Measurements from ENCODE around the gene MYO15B. TPM values are rescaled to one million over a fixed set of nuclear protein-coding genes. Genes with fewer than 3 reads are reported as not detected.

MYO15B gene
- total and polyA plus RNA-seq, 2 donors (not counting 3 experiments of a cell fraction or from before 2014, with no cell fraction given), result 10.2 to 87.8 TPM

GRCh38 chr17:75634376-75634740 lies 46.8 kb downstream of the MYO15B start:
- no TSS peak for BruUV-seq (replicated peaks)
- Histone ChIP-seq H3K4me2 (ENCODE audit: insufficient read depth, low read length) (no peak overlapping the region), H3K9ac (replicated peaks; ENCODE audit: extremely low read depth, insufficient read depth, low read length) (no peak overlapping the region), H3K4me1 (ENCODE audit: control insufficient read depth, extremely low read depth, insufficient read depth, low read length) (peaks cover 12% of the 10 kb centered on the region), H3K79me2 (ENCODE audit: control insufficient read depth, insufficient read depth, low read length) (no peaks in the 10 kb centered on the region), H2AFZ (ENCODE audit: low read depth, low read length) (no peak overlapping the region), H3K27ac (ENCODE audit: insufficient read depth, low read depth, low read length) (no peak overlapping the region), H3K27me3 (ENCODE audit: control insufficient read depth in 2 of 2, insufficient read depth in 2 of 2, low read length in 2 of 2) (no peaks in the 10 kb centered on the region), H3K9me3 (replicated peaks; ENCODE audit: control insufficient read depth, insufficient read depth, low read length) (no peaks in the 10 kb centered on the region), H3K36me3 (ENCODE audit: control insufficient read depth in 2 of 2, extremely low read depth in 1 of 2, insufficient read depth in 2 of 2, low read length in 2 of 2) (no peaks in the 10 kb centered on the region), H3K9me1 (replicated peaks; ENCODE audit: control insufficient read depth, extremely low read depth, insufficient read depth, low read length) (no peaks in the 10 kb centered on the region), H4K20me1 (replicated peaks; ENCODE audit: control insufficient read depth, extremely low read depth, insufficient read depth, low read length) (no peaks in the 10 kb centered on the region), H3K4me3 (replicated peaks in 1 of 3; ENCODE audit: insufficient read depth in 1 of 3, low read depth in 1 of 3, low read length in 3 of 3) (no peak overlapping the region)
- no peak for TF ChIP-seq EZH2 (IDR thresholded peaks at IDR 0.05; ENCODE audit: borderline replicate concordance, low read depth, low read length, severe bottlenecking)
- no peak for TF ChIP-seq JUN (IDR thresholded peaks at IDR 0.05; ENCODE audit: borderline replicate concordance, insufficient read depth, insufficient read length, low read depth)
- TF ChIP-seq CTCF (IDR thresholded peaks at IDR 0.05; ENCODE audit: extremely low read depth in 1 of 2, insufficient read depth in 1 of 2, low read depth in 1 of 2, low read length in 2 of 2), result no peak
- no peak for TF ChIP-seq FOS (IDR thresholded peaks at IDR 0.05; ENCODE audit: borderline replicate concordance, insufficient read depth, low read length)
- TF ChIP-seq POLR2A (IDR thresholded peaks at IDR 0.05; ENCODE audit: low read depth, low read length), result no peak
- TF ChIP-seq GATA2 (IDR thresholded peaks at IDR 0.05; ENCODE audit: insufficient read depth, insufficient read length, low read depth, low read length), result no peak
- TF ChIP-seq MYC (IDR thresholded peaks at IDR 0.05; ENCODE audit: low read depth, low read length), result no peak
- no peak for TF ChIP-seq POLR2AphosphoS5 (IDR thresholded peaks at IDR 0.05; ENCODE audit: insufficient read depth, low read depth, low read length)
- TF ChIP-seq MAX (IDR thresholded peaks at IDR 0.05; ENCODE audit: insufficient read depth, insufficient read length), result no peak
- FAIRE-seq (no peak), DNase-seq (ENCODE audit: low read depth, low spot score) (no peak)
- POLR2A ChIA-PET, result no interaction called here
- dilution Hi-C loops (cut with MboI; ENCODE audit: extremely low pct_ligation_motif_present, low sequenced_read_pairs) (no loop called here), intact Hi-C loops (cut with micrococcal nuclease) (no loop called here)
- CTCF ChIA-PET, result interaction anchor here (0.7 to 16.3 kb wide), 25 partner anchors 10 to 209 kb away, joined by 3 to 625 read pairs (median 24); partner anchors contain the start of genes RECQL5 and SAP30BP
